DMS153 (cell line): ENCODE measurements around the gene NKD1.

Experiments used
- DNase-seq: peaks from one replicate; lab custom pipeline; 2025; lab: John Stamatoyannopoulos, UW

Gene NKD1

DNA sequence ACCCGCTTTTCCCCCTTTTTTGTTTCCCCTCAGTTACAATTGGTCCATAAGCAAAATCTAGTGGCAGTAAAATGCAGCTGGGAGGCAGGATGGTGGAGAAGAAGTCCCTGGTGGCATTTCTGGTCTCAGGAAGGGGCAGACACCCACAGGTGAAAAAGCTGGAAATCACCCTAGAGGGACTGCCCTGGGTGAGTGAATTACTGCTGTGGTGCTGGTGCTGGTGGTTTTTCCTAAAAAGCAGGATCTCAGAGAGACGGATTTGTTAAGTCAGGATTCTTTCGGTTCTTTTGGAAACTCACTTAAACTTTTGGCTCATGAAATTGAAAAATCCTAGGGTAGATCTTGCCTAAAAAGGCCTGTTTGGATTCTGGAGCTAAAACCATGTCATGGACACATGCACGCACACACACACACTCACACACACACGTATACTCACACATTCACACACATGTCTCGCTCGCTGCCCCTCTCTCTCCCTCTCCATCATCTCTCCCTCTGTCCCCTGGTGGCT lies 65.8 kb downstream of the NKD1 start:
- no peak for DNase-seq

DNA sequence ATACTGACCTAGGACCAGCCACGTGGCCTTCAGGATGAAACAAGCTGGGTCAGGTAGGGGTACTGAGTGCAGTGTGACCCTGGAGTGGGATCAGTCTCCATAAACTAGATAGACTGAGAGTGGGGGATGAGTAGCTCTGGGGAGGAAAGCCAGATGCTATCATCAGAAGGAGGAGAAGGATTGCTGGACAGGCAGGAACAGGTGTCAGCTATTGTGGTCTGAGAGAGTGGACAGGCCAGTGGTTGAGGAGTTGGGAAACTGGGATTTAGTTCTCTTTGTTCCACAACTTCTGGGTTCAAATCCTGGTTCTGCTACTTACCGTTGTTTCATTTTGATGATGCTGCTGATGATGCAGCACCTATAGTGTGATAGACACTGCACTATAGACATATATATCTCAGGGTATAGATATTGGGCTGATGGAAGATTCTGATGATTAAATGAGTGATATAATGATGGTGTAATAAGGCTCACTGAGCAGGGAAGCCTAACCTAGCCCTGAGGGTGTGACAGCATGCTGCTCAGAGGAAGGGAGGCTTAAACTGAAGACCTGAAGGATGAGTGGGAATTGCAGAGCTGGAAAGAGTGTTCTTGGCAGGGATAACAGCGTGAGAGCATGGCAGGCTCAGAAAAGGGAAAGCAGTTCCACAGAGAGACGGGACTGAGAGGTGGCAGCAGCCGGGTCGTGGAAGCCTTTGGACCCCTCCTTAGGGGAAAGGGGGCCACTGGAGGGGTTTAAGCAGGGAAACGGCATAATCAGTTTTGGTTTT lies 66.9 kb downstream of the NKD1 start:
- DNase-seq: no peak

DNA sequence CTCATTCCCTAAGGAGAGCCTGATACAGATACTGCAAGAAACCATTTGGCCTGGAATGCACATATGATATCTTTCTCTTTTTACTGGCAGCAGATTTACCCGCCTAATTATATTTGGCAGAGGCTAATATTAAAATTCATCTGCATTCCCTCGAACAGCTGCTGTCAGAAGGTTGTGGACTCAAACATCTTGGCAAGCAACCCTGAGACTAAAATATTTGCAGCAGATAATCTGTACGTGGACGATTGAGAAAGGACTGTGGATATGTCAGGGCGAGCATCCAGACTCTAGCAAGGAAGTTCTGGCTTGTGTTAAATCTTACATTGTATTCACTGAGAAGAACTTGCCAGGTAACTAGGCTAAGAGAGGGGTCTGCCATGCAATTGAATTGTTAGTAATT lies 67.7 kb downstream of the NKD1 start:
- no peak for DNase-seq

DNA sequence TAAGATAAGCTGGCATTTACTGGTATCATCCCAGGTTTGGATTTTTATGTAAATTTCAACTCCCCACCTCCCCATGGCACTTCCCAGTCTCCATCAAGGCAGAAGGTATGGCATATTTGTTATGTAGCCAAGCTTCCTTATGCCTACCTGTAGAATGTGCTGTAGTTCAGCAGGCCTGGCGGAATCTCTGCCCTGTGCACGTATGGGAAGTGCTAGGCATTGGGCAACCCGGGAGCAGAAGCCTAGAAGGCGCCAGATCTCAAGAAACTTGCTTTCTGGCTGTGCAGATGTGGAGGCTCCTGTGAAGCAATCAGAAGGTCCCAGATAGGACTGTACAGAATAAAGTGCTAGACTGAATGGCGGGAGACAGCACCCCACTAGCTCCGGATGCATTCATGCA lies 68.2 kb downstream of the NKD1 start:
- DNase-seq: no peak

DNA sequence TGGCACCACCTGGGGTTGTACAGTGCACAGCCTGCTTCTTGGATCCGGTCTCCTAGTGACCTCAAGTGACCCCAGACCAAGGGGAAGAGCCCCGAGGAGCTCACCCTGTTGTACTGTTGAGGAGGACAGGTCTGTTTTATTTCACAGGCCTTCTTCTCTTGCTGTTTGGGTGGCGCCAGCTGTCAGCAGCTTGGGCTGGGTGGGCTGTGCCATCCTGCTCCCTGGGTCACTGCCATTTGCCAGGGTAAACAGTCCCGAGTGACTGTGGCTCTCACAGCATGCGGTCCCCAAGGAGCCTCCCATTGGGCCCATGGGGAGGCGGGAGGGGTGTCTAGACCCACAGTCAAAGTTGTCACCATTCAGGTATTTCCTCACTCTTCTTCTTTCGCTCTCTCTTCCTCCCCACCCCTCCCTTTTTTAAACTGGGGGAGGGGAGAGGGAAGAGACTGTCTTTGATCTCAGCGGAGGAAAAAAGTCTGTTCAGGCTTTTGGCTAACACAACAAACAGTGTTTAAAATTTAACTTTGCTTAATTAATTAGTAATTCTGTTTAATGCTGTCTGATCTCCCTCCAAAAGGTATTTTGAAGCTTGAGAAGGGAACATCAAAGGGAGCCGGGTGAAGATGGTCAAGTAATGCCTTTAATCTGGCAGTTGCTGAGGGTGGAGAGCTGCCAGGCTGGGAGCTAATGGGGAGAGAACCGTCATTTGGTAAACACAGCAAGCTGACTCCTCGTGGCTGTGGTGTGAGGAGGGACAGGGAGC lies 68.9 kb downstream of the NKD1 start:
- no peak for DNase-seq

DNA sequence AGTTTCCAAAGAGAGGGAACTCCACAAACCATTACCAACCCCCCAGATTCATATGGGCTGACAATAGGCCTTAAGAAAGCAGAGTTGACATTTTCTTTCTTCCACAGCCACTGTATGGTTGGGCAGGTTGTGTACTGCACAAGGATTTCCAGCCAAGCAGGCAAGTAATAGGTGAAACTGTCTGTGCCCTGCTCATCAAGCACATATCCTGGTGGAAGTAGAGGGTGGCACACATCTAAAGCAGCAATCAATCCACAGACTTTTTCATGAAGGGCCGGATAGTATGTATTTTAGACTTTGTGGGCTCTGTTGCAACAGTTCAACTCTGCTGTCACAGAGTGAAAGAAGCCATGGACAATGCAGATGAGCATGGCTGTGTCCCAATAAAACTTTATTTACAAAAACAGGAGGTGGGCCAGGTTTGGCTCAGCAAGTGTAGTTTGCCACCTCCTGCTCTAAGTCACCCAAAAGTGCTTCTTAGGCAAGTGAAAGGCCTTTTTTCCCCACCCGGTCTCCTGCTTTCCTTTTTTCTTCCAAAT lies 69.5 kb downstream of the NKD1 start:
- DNase-seq: no peak

DNA sequence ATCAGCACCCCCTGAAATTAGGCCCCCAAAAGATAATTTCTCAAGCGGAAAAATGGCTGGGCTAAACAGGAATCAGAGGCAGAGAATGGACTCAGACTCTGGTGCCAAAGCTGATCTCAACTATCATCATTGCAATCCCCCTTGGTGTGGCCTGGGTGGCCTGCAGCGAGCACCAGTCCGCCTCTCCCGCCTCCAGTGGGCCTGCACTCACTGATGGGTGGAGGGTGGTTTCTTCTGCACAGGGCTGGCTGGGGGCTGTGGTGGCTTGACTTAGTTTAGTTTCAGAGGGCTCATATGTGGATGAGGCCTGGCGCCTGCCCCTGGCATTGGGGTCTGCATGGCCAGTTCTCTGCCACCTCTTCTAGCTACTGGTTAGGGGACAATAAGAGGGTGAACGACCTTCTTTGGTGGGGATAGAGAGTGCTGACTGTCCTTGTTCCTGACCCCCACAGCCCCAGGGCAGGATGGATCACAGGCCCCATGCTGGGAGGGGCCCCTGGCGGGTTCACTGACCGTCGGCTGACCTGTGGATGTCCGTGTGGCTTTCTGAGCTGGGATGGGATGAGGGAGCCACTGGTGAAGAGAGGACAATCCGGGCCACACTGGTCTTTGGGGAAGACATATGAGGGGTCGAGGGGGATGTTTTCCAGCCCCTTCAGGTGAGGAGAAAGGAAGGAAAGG lies 70.2 kb downstream of the NKD1 start:
- DNase-seq: no peak

DNA sequence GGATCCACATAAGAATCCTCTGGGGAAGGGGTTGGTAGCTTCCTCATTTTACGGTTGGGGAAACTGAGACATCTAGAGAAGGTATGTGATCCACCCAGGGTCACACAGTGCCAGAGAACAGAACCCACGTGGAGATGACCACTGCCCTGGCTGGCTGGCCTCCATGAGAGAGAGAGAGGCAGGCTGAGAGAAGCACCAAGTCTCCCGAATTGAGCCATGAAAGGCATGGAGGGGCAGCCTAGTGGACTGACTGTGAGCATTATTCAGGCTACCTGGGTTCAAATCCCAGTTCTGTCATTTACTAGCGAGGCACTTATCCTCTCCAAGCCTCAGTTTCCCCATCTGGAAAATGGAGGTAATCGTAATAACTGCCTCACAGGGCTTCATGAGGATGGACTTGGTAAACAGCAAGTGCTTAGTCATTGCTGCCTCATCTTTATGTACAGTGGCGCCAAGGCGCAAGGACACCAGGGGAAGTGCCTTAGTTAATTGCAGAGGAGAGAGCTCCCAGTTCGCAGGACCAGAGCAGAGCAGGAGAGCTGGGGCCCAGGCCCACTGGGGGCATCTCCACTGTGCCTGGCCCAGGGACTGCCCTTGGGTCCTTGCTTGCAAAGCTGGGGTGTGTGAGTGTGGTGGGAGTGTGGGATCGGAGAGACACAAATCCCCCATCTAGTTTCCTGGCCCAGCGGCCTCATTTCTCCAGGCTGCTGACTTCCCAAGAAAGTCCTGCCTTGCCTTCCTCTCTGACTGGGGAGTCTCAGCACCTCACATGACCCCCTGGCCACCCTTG lies 71.7 kb downstream of the NKD1 start:
- DNase-seq: no peak

DNA sequence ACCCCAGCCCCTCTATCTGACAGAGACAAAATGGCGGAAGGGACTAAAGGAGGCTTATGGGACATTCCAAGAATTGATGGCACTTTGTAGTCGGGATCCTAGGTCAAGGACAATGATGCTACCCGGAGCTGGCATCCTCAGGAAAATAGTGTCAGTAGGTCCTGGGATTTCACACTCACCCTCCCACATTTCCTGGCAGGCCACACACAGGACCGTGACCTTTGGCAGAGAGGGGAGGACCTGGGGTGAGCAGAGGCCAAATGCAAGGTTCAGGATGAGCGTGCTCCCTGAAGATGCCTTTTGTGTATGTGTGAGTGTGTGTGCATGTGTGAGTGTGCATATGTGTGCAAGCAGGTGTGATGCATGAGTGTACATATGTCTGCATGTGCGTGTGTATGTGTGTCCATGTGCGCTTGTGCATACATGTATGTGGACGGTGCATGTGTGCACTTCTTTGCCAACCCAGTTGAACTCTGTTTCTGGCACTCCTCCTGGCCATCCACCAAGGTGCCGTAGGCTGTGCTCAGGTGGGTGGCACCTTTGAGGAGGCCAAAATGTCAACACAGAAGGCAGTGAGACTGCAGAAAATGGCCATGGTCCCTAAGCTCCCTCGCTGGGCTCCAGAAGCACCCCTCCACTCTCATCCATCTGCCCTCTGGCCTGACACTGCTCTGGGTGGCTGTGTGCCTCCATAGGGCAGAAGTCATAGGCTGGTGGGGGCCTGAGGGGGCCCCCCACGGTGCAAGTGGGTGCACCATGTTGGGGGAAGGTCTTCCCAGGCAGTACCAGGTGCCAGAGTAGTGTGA lies 72.7 kb downstream of the NKD1 start:
- no peak for DNase-seq

DNA sequence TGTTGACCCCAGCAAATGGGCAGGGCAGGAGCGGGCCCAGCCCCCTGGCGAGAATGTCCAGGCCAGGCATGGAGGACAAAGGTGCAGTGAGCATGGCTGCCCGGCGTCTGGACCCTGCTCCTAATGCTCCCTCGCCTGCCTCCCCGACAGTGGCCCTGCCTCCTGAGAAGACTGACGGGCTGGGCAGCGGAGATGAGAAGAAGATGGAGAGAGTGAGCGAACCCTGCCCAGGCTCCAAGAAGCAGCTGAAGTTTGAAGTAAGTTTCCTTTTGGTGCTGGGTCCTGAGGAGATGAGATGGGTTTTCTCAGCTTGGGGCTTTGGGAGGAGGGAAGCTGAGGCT lies 73.2 kb downstream of the NKD1 start:
- DNase-seq: no peak

DNA sequence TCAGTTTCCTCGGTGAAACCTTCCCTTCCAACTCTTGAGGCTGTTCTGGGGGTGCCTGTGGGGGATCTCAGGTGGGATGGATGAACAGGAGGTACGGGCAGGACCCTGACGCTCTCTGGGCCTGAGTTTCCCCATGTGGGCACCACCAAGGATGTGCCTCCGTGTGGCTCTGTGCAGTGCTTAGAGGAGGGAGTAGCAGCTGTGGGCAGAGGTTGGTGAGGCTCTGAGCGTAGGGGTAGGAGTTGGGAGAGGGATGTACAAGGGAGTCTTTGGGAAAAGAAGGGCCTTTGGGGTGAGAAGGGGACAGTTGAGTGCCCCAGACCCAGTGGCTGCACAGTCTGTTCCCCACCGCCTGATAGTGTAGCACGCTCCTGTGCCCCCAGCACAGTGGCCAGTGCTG lies 73.8 kb downstream of the NKD1 start:
- DNase-seq: no peak

DNA sequence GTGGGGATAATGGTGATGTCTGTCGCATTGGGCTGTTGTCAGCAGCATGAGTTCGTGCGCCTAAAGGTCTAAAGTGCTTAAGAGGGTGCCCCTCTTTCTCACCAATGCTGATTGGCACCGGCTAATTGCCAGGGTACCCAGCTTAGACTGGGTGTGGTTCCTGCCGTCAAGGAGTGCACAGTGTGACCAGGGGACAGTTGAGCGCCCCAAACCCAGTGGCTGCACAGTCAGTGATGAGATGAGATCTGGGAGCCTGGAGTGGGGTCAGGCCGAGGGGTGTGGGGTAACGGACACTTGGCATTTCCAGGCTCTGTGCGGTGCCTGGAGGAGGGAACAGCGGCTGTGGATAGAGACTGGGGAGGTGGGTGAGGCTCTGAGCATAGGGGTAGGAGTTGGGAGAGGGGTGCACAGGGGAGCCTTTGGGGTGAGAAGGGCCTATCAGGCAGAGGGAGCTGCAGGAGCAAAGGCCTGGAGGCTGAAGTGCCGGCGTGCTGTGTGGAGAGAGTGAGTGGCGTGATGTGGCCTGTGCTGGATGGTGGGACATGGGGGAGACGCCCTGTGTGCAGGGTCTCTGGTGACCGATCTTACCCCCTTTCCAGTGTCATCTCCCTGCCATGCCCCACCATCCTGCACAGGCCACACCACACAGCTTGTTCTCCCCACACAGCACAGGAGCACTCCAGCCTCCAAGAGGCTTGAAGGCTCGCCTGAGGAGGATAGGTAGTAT lies 74.6 kb downstream of the NKD1 start:
- no peak for DNase-seq

DNA sequence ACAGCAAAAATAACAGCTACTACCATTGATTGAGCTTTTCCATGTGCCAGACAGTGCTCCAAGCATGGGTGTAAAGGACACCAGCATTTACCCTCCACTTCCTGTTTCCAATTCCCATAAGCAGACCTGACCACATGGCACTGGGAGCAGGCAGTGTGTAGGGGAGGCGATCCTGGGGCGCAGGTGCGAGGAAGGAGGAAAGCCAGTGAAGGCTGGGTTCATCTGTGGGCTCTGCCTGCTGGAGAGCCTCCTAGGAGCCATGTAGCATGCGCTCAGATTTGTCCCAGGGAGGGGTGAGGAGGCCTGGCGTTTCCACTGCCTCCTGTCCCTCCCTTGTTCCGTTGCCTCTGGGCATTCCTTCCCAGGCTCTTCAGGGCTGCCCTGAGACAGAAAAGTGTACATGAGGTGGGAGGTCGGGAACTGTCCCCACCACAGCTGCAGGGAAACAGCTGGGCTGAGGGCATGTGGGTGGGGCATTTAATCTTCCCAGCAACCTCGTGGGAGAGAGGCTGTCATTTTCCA lies 76.3 kb downstream of the NKD1 start:
- DNase-seq: no peak

DNA sequence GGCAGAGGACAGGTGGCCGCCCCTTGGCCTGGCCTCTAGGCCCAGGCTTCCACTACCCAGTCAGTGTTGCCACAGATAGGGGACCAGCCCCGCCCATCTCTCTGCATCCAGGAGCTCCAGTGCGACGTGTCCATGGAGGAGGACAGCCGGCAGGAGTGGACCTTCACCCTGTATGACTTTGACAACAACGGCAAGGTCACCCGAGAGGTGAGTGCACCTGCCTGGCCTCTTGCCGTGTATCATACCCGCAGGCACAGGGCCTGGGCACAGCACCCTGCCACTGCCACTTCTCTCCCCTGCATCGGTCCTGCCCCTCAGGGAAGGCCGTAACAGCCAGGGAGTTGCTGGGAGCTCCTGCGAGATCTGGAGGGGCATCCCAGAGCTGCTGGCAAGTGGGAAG lies 77.2 kb downstream of the NKD1 start:
- no peak for DNase-seq

DNA sequence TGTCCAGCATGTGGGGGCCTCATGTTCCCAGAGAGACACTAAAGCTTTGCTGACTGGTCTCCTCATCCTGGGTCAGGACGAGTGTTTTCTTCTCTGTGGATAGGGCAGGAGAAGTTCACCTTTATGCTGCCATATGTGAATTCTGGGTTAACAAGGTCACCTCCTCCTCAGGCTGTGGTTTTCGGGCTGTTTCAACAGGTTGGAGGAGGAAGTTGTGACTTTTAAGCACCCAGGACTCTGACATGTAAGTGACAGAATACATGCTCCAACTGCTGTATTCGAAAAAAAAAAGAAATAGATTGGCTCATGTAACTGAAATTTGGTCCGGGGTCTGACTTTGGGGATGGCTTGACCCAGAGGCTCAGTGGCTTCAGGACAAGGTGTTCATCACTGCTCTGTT lies 78.7 kb downstream of the NKD1 start:
- DNase-seq: no peak

DNA sequence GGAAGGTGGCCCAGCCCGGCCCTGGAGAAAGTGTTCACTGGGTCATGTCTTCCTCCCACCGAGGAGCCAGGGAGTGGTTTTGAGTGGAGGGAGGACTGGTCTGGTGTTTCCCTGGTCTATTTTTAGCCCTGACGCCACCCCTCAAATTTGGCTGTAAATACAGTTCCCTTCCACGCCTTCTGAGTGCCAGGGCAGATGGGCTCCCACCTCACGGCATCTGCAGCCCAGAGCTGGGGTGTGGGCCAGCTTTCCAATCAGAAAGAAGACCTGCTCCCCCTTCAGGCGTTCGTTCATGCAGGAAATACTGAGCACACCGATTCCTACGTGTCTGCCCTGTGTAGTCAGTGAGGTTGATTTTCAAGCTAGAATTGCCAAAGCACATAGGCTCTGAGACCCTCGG lies 79.2 kb downstream of the NKD1 start:
- no peak for DNase-seq

DNA sequence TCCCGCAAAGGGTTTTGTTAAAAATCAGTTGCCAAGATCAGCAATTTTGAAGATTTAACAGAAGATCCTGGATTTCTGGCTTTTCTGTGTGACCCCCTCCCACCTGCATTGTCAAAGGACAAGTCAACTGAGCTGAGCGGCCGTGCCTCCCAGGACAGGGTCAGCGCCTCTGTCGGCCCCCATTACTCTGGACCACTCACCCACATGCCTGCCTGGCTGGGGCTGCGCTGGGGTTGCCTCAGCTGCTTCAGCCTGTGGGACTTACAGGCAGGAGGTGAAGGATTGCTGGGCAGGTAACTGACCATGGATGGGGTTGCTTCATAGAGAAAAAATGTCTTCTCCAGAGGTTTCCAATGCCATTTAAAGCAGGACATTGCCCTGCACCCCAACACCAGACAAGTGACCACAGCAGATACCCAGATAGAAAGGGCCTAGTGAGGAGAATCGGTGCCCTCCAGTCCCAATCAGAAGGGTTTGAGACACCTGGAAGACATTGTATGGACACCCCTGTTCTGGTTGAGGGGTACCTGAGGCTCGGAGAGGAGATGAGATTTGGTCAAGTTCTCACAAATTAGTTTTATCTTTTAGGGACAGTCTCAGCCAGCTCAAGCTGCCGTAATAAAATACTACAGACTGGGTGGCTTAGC lies 80.1 kb downstream of the NKD1 start:
- DNase-seq: no peak

DNA sequence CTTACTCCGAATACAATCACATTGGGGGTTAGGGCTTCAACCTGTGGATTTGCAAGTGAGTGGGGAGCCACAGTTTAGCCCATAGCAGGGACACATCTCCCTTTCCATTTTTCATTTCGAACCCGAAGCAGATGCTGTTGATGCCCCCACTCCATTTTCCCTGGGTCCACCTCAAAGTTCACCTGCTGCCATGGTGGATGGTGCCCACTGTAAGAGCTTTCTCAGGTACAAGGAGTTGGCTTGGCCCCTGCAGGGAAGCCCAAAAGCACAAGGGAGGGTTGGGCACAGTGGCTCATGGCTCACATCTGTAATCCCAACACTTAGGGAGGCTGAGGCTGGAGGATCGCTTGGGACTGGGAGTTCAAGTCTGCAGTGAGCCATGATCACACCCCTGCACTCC lies 81.1 kb downstream of the NKD1 start:
- no peak for DNase-seq

DNA sequence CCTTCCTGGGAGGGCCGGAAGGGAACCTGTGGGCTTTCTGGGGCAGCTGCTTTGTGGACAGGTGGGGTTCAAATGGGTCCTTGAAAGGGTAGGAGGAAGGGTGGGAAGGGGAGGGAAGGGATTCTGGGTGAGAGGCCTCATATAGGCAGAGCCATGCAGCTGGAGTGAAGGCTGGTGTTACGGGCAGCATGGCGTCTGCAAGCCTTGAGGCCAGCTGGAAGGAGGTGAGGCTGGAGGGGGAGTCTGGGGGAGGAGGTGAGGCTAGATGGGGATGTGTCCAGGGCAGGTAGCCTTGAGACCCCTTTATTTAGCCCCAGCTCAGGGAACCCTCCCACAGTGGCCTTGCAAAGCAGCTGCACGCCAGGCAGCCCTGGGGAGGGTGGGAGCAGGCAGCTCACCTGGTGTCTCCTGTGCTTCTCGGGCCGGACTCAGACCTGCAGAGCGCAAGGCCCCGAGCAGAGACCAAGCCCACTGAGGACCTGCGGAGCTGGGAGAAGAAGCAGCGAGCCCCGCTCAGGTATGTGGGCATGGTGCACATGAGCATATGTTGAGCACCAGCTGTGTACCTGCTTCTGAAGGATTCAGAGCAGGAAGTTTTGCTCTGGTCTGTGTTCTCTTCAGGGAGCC lies 82.3 kb downstream of the NKD1 start:
- DNase-seq: no peak
